ENCODE data around the gene ZNF683.

The ZNF683 gene

DNA sequence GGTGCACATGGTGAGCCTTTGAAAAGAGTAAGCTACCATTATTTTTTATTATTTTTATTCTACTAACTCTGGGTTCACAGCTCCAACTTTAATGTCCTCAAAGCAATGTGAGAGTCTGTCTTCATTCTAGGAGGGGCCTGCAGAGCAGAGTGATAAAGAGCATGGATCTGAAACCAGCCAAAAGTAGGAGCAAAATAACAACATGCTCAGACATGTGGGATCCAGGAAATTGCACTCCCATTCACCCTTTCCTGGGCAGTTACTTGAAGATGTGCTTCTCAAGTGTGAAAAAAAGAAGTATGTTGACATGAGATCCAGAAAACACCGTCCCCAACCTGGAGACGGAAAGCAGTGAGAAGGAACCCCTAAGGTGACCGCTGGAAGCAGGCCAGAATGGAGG lies 29.3 kb upstream of the ZNF683 start:
- H3K4me3 ChIP-seq (ENCODE audit: control insufficient read depth, low read depth, low read length): no peak overlapping the region
- DNase-seq (ENCODE audit: low read depth): no peak
- TF ChIP-seq, protein P1, sequence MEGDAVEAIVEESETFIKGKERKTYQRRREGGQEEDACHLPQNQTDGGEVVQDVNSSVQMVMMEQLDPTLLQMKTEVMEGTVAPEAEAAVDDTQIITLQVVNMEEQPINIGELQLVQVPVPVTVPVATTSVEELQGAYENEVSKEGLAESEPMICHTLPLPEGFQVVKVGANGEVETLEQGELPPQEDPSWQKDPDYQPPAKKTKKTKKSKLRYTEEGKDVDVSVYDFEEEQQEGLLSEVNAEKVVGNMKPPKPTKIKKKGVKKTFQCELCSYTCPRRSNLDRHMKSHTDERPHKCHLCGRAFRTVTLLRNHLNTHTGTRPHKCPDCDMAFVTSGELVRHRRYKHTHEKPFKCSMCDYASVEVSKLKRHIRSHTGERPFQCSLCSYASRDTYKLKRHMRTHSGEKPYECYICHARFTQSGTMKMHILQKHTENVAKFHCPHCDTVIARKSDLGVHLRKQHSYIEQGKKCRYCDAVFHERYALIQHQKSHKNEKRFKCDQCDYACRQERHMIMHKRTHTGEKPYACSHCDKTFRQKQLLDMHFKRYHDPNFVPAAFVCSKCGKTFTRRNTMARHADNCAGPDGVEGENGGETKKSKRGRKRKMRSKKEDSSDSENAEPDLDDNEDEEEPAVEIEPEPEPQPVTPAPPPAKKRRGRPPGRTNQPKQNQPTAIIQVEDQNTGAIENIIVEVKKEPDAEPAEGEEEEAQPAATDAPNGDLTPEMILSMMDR (IDR thresholded peaks at IDR 0.05; ENCODE audit: control insufficient read depth, insufficient read depth, low read depth, low read length, missing control alignments): no peak

DNA sequence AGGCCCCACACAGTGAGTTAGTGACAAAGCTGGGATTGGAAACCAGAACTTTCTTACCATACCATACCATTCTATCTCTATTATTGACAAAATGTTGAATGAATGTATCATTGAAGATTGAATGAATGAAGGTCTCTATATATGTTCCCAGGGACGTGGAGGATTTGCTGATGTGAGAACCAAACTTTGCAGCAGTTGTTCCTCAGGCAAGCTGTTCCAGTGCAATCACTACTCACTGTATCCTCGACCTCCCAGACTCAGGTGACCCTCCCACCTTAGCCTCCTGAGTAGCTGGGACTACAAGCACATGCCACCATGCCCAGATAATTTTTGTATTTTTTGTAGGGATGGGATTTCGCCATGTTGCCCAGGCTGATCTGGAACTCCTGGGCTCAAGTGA lies 26.5 kb upstream of the ZNF683 start:
- TF ChIP-seq, protein P1 (IDR thresholded peaks at IDR 0.05; ENCODE audit: control insufficient read depth, insufficient read depth, low read depth, low read length, missing control alignments): no peak
- DNase-seq (ENCODE audit: low read depth): no peak

DNA sequence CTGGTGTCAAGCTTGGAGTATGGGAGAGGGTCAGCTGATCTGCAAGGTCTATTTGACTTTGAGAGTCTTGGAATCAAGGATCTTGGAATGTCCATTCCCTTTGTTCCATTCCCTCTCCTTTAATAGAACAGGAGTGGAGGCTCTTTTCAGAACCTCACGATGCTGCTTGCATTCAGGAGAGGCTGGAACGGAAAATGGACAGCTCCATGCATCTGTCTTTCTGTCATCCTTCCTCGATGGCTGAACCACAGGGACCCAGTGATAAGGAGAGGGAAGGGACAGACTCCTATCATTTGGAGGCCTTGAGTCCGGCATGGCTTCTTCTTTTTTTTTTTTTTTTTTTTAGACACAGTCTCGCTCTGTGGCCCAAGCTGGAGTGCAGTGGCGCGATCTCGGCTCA lies 23.2 kb upstream of the ZNF683 start:
- H3K4me3 ChIP-seq (ENCODE audit: control insufficient read depth, low read depth, low read length): no peak overlapping the region
- DNase-seq (ENCODE audit: low read depth): no peak
- TF ChIP-seq, protein P1 (IDR thresholded peaks at IDR 0.05; ENCODE audit: control insufficient read depth, insufficient read depth, low read depth, low read length, missing control alignments): no peak

More for the DNA sequence above, 26.5 kb upstream of the ZNF683 start:
- no peak overlapping the region for H3K4me3 ChIP-seq (ENCODE audit: control insufficient read depth, low read depth, low read length)

DNA sequence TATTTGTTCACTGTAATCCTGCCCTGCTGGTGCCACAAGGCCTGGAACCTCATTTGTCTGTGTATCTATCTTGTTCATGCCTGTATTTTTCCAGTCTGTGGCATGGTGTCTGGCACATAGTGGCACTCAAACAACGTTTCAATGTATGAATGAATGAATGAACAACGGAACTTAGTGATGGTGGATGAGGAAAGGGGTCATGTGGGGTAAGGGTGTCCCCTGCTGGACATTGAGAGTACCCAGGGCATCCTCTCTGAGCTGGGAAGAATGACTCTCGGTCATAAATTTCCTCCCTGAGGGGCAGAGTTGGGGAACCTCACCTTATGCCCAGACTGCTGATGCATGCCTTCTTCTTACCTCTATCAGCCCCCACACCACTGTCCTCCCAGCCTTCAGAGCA lies 18.9 kb upstream of the ZNF683 start:
- H3K4me3 ChIP-seq (ENCODE audit: control insufficient read depth, low read depth, low read length): no peak overlapping the region
- no peak for DNase-seq (ENCODE audit: low read depth)
- TF ChIP-seq, protein P1 (IDR thresholded peaks at IDR 0.05; ENCODE audit: control insufficient read depth, insufficient read depth, low read depth, low read length, missing control alignments): peak; percentile 91

DNA sequence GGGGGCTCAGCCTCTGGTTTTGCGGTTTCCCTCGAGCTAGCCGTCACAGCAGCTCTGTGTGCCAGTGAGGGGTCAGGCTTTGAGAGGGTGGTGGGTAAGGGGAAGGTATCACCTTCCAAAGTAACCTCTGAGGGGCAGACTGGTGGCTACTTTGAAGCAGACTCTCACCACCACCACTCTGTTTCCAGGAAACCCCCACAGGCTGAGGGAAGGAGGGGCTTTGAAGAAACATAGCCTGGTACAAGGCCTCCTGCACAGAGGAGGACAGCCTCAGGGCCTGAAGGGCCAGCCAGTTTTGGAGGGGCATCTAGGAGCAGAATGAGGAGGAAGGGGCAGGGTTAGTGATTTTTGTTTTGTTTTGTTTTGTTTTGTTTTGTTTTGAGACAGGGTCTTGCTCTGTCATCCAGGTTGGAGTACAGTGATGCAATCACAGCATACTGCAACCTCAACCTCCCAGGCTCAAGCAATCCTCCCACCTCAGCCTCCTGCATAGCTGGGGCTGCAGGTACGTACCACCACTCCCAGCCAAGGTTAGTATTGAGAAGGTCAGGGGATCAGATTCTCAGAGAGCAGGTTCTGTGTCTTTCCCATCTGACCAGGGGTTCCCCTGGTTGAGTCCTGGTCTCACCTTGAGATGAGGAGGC lies 17.2 kb upstream of the ZNF683 start:
- DNase-seq (ENCODE audit: low read depth): no peak
- no peak overlapping the region for H3K4me3 ChIP-seq (ENCODE audit: control insufficient read depth, low read depth, low read length)
- TF ChIP-seq, protein P1 (IDR thresholded peaks at IDR 0.05; ENCODE audit: control insufficient read depth, insufficient read depth, low read depth, low read length, missing control alignments): no peak

DNA sequence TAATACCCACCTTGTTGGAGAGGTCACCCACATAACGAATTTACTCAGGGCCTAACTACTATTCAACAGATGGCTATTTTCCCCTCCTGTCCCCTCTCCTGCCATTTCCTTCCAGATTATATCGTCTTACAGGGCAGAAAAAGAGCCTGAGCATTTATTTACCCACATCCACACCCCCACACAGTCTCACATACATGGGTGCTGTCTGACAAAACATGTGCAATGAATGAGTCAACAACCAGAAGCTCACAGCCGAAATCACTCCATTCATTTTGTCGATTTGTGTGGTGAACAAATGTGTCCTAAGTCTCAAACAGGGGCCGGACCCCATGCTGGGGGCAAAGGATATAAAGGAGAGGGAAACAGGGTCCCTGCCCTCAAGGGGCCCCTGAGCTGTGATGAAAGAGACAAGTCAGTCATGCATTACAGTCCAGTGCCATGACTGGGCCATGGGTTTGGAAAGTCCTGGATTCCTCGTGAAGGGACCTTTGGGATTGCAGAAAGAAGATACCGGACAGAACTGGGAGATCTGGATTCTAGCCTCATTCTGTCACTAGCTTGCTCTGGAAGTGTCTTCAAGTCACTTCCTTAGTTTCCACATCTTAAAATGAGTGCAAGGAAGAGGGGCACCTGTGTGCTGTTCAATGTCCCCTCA lies 16.4 kb upstream of the ZNF683 start:
- no peak for DNase-seq (ENCODE audit: low read depth)
- TF ChIP-seq, protein P1 (IDR thresholded peaks at IDR 0.05; ENCODE audit: control insufficient read depth, insufficient read depth, low read depth, low read length, missing control alignments): no peak
- no peak overlapping the region for H3K4me3 ChIP-seq (ENCODE audit: control insufficient read depth, low read depth, low read length)

Data from AG09309 (cell line).